GM18907 (cell line): ENCODE results near the gene MAB21L4.

Source experiments
- ATAC-seq: cut with Tn5 transposase; IDR thresholded peaks from one replicate; pipeline ENCODE4 v1.9.1; 2021; ENCODE audit warnings: mild to moderate bottlenecking, moderate library complexity; ENCODE audit not compliant: unreplicated experiment

Gene MAB21L4

DNA sequence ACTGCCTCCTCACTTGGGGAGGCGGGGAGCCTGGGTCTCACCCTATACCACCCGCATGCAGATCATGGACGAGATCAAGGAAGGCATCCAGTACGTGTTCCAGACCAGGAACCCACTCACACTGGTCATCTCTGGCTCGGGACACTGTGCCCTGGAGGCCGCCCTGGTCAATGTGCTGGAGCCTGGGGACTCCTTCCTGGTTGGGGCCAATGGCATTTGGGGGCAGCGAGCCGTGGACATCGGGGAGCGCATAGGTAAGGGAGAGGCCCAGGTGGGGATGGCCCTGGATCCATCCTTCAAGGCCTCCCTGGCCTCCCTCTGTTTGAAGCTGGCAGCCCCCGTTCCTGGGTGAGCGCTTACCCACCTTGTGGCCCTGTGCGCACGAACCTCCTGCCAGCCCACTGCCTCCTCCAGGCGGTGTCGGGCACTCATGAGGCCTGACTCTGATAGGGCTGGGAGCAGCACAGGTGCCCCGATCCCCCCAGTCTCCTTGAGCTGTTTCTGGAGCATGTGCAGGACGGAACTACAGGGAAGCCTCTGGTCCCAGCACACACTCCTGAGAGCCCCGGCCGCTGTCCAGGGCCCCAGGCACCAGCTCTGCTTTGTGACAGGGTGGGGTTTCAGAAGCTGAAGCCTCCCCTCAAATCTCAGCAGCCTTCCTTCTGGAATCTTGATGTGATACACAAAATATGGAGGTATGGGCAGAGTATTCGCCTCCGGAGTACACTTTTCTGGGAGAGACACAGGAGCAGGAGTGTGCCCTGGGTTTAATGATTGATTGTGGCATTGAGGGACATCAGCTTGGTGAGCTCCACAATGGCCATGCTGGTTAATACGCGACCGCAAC lies 26.6 kb downstream of the MAB21L4 start:
- no peak for ATAC-seq

DNA sequence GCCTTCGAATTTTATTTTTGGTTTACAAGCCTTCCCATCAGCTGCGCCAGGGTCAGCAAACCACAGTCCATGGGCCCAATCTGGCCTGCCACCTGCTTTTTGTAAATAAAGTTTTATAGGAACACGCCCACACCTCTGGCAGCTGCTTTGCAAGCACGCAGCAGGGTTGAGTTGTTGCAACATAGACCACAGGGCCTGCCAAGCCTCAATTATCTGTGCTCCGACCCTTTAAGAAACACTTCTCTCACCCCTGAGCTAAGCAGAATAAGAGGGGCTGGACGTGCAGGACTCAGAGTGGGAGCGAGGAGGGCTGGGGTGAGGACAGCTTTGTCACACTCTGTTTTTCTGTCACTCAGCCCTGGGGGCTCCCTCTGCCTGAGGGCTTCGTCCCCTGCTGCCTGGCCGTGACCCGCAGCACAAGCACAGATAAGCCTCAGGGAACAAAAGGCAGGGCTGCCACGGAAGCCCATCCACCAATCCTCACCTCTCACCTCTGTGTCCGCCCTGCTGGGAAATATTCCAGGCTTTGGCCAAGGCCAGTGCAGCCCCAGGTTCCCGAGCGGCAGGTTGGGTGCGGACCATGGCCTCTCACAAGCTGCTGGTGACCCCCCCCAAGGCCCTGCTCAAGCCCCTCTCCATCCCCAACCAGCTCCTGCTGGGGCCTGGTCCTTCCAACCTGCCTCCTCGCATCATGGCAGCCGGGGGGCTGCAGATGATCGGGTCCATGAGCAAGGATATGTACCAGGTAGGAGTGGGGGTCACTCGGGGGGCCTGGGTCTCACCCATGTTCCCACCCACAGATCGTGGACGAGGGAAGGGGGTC lies 27.5 kb downstream of the MAB21L4 start, which contains the start of gene AGXT:
AGXT (plus strand) TSS at position 539 of the 823 bp plus-strand sequence; CDS start at position 581, 42 bp downstream.
- no peak for ATAC-seq

DNA sequence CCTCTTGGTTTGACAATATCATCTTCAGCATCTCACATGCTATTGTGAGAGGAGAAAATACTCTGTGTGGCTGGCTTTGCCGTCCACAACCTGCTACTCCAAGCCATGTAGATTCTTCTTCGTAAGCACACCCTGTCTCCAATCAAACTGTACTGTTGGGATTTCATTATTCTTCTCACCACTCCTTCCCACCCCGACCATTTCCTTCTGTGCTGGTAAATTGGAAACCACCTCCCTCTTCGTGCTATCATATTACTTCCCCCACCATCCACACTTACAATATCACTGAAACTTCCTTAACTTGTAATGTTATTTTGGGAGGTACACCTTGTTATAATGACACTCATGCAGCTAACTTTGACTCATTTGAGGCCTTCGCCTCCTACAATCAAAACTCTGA lies 30.6 kb downstream of the MAB21L4 start:
- ATAC-seq = no peak

DNA sequence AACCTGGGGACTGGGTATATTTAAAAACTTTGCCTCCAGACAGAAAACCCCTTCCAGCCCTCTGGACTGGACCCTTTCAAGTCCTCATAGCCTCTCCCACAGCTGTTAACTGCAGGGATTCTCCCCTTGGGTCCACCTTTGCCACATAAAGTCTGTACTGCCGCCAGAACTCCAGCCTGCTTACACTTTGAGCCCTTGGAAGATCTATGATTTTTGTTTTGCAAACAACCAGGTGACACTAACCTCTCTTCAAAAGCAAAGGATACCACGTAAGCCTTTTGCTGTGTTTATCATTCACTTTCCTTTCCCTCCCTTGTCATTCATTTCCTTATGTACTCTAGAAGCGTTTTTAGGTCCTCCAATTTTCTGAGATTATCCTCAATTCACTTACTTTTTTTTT lies 31.5 kb downstream of the MAB21L4 start:
- no peak for ATAC-seq

DNA sequence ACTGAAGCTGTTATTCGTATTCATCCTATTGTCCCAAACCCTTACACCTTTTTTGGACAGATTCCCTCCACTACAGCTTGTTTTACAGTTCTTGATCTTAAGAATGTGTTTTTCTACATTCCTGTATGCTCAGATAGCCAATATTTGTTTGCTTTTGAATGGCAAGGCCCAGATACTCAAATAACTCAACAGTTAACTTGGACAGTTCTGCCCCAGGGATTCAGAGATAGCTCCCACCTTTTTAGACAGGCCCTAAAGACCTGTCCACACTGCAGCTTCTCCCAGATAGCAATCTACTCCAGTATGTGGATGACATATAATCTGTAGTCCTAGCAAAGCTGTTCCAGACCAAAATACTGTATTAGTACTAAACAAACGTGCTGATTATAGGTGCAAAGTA lies 34.4 kb downstream of the MAB21L4 start:
- no peak for ATAC-seq

DNA sequence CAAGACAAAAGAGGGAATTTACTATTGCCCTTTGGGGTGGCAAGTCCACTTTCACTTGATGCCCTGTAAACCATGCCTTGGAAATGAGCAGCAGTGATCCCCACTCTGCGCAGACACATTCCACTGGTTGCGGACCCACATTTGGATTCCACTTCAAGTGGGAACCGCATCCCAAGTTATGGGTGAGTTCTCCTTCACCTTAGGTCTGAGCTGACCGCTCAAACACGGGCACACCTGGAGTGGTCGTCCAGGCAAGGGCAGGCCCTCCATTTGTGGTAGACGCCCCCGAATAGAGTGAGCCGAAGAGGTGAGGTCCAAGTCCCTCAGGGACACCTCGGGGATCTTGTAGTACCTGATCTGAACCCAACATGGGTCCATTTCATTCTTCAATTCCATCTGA lies 37.1 kb downstream of the MAB21L4 start:
- ATAC-seq = no peak

DNA sequence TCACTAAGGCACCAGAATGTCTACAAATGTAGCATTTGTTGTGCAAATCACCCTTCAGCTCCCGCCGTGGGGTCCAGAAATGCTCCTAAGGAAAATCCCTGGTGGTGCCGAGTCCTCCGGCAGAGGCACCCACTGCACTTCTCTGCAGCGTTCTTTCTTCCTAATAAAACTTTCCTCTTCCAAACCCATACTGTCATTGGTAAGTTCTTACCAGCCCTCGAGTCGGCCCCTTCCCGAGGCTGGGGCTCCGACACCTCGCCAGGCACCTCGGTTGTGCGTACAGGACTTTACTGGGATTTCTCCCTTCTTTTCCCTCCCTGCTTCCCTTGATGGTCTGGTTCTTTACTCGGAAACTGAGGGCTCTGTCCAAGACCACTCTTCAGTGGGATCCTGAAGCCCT lies 37.6 kb downstream of the MAB21L4 start:
- no peak for ATAC-seq

DNA sequence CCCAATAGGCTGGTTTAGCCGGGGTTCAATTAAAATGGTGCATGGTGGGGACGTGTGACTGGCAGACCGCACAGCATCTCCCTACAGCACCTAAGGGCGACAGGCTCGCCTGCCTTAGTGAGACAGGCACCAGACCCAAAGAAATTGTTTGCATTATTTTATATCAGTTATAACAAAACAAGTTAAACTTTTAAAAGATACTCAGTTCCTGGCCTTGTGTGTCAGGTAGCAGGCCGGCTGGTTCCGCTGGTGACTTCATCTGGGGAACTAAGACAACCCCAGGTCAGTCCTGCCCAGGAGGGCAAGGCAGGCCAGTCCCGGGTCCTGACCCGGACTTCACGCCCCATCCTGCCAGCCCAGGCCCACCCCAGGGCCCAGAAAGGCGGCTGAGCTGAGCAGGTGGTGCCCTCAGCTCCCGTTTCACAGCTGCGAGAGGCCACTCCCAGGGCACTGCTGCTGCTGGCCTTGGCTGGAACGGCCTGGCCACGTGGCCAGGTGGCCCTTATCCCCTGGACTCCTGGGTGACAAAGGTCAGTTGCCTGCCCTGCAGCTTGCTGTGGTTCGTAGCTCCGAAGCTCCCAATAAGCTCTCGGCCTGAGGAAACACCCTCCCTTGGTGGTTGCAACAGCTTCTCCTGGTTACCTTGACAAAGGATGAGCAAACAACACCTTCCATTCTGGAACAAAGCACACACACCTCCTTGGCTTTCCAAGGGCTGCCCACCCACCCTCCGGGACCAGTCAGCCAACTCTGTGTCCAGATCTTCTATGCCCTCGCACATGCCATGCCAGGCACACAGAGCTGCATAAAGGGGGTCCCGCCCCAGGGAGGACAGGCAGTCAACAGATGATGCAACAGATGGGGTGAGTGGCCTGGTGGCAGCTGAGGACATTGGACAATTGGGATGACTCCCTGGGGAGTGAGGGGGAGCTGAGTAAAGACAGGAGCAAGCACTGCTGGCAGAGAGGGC lies 38.6 kb downstream of the MAB21L4 start:
- ATAC-seq = no peak

DNA sequence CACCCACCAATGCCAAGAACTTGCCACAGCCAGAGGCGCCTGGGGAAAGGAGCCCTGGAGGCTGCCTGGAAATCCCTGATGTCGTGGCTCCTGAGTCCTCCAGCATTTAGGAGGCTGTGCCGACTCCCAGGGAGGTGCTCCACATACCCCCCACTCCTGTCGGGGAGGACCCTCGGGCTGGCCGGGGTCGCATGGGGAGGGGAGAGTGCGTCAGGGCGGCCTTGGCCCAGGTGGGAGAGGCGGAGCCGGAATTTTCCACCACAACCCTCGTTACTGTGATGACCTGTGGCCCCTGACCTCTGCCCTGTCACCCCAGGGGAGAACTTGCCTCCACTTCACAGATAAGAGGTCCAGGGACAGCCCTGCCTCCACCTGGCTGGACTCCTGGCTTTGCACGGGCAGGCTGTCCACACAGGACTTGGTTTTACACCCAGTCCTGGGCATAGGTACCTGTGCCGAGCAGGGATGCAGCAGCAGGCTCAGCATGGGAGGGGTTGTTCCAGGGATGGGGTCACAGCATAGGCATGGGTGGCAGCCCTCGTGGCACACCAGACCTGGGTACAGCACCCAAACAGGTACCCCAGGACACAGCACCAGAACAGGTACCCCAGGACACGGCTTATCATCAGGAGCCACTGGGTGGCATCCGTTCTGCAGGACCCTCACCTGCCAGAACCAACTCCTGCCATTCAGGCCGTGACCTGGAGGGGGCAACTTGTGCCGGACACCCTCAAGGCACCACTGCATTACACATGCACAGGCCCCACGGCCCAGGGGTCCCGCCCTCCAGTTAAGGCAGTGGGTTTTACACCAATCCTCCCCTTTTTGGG lies 39.6 kb downstream of the MAB21L4 start:
- ATAC-seq = no peak

DNA sequence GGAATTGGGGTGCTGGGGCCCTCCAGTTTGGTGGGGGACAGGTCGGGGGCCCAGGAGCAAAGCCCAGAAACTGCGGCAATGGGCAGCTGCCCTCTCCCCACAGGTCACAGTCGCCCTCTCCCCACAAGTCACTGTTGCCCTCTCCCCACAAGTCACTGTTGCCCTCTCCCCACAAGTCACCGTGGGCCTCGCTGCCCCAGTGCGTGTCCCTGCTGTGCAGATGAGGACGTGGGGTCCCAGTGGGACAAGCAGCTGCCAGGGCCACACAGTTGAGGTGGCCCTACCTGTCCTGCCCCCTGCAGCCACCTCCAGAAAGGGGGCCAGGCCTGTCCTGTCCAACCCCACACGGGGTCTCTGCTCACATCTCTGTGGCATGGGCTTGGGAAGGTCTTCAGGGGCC lies 40.3 kb downstream of the MAB21L4 start:
- ATAC-seq = no peak

DNA sequence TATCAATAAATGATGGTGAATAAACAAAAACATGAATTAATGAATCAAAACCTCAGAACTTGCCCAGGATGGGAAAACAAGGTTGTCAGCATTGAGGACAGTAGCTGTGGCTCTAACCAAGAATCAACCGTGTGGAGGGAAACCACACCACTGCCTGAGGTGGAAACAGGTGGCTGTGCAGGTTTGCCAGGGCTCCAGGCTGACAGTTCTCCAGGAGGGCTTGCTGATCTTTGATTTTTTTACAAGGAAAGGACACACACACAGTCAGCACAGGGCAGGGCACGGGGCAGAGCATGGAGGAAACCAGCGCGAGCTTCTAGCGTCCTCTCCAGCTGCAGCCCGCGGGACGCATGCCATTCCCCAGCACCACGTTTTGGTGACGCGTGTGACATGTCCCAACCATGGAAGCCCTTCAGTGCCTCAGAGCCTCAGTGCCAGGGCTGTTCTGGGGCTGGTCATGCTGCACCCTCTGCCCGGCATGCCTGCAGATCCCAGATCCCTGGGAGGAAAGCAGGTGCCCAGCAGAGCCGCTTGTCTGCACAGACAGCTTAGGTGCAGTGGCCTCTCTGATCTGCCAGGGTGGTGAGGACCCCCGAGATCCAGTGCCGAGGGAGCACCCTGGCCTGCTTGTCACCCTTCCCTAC lies 43.2 kb downstream of the MAB21L4 start:
- ATAC-seq = no peak

DNA sequence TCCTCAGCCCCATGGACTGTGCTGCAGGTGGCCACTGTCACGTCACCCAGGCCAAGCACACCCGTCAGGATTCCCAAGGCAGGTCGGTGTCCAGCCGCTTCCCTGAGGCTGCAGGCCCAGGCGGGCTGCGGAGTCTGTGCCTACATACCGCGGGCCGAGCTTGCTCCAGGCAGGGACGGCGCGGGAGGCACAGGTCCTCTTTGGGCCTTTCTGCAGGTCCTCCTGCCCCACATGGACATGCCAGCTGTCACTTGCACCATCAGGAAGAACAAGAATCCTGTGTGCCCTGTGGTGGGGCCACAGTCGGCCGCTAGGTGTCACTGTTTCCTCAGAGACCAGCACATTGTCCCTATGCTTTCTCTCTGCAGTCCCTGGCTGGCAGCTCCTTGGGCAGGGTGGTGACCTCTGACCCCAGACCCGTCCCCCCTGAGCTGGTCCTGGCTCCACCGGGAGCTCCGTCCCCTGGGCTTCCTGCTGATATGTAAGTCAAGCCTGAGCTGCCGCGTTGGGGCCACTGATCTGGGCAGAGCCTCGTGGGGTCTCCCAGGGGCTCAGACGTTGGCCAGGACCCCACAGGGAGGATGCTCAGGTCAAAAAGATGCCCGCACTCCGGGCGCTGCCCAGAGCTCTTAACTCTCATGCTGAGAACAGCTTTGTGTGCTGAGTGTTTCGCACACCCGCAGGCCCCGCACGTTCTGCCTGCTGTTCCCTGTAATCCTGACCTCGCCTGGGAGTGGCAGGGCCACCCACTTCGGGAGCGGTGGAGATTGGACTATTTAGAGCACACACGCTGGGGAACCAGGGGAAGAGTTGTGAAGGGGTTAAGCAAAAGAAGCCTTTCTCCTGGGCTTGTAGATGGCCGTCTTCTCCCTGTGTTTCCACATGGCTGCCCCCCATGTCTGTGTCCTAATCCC lies 44.6 kb downstream of the MAB21L4 start:
- ATAC-seq = peak; percentile 73

DNA sequence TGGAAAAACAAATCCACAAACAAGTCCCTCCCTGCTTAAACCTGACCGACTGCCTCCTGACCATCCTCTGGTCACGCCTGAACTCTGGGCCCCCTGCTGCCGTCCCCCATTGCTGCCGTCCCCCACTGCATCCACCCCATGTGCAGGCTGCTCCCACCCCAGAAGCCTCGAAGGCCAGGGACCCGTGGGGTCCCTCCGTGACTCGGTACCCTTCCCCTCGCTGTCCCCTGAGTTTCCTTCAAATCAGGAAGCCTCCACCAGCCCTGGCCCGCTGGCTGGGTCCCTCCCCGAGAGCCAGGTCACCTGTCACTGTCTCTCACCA lies 45.2 kb downstream of the MAB21L4 start:
- ATAC-seq = no peak

DNA sequence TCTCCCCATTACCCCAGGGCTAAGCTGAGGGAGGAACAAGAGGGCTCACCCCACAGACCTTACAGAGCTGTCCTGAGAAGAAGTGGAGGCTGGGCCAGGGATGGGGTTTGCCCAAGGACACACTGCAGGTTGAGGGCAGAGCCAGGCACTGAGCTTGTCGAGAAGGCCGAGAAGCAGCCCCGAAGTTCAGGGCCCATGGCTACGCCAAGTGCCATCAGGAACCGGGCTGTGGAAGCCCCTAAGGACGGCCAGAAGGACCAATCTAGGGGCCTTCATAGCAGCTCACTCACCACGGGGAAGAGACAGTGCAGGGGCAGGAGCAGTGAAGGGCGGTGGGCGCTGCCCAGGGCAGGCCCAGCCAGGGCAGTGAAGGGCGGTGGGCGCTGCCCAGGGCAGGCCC lies 45.9 kb downstream of the MAB21L4 start:
- no peak for ATAC-seq

DNA sequence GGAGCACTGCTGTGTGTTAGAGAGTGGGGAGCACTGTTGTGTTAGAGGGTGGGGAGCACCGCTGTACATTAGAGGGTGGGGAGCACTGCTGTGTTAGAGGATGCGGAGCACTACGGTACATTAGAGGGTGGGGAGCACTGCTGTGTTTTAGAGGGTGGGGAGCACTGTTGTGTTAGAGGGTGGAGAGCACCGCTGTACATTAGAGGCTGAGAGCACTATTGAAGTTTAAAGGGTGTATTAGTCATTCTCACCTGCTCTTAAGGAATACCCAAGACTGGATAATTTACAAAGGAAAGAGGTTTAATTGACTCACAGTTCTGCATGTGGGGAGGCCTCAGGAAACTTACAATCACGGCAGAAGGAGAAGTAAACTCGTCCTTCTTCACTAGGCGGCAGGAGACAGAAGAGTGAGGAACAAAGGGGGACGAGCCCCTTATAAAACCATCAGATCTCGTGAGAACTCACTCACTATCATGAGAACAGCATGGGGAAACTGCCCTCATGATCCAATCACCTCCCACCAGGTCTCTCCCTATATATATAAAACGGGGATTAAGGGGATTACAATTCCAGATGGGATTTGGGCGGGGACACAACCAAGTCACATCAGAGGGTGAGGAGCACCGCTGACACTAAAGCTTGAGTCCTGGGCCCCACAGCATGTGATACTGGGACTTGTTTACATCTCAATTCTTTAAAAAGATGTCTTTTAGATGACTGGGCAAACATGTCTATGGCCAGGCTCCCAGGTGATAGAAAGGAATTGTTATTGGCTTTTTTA lies 46.9 kb downstream of the MAB21L4 start:
- no peak for ATAC-seq

DNA sequence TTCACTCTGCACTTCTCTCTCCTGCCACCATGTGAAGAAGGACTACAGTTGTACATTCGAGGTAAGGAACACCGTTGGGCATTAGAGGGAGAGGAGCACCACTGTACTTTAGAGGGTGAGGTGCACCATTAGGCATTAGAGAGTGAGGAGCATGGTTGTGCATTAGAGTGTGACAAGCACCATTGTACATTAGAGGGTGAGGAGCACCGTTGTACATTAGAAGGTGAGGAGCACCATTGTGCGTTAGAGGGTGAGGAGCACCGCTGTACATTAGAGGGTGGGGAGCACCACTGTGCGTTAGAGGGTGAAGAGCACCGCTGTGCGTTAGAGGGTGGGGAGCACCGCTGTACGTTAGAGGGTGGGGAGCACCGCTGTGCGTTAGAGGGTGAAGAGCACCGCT lies 48.1 kb downstream of the MAB21L4 start:
- no peak for ATAC-seq

DNA sequence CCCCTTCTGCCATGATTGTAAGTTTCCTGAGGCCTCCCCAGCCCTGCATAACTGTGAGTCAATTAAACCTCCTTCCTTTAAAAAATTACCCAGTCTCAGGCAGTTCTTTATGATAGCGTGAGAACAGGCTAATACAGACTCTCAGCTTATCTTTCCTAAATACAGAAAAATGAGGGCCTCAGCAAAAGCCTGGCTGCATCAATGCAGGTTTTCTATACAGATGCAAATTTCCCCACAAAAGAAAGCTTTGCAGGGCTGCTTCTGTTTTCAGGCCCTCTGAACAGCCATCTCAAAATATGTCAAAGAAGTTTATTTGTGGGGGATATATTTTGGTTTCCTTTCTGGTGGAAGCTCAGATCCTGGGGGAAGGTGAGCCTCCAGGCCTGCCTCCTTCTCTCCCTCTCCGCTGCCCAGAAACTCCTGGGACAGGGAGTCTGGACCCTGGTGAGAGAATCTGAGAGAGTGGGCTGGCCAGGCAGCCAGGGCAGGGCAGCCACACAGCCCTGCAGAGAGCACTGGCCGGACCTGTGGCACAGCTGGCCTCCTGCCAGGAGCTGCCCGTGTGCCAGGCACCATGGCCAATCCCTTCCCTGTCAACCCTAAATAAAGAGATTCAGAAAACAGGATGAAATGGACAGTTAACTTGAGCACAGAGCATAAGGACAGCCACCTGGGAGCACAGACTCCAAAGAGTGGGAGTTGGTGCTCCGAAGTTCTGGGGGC lies 48.9 kb downstream of the MAB21L4 start:
- no peak for ATAC-seq
